HCT116 (cell line): Measurements from ENCODE around the gene GRIA4. TPM values are rescaled to one million over a fixed set of nuclear protein-coding genes. Genes with fewer than 3 reads are reported as not detected.
"Not testable (repeated sequence)": the region's sequence is repeated elsewhere in the genome, so short reads cannot be mapped to it uniquely, and the experiment has no call there.

ENCODE experiments used
- ATAC-seq: fragments of 200-7000 bp; cut with Tn5 transposase; 2 replicates; pipeline ENCODE4 v1.9.1; 2020; ENCODE audit warnings: mild to moderate bottlenecking, moderate library complexity
- BruUV-seq: library from RNA; stranded (reverse); fragments of 400-500 nt; replicated peaks from 2 replicates; lab custom pipeline; 2021; lab: Mats Ljungman, UMichigan
- CTCF ChIA-PET: fragments of 300-600 bp; sonication (Branson Sonifier 250); formaldehyde crosslinking; loops from one replicate; lab custom pipeline; 2021; ENCODE audit warnings: antibody characterized with exemption; lab: Charles Lee
- POLR2A ChIA-PET: fragments of 300-600, 350-600 bp; sonication (Branson Sonifier 250); formaldehyde crosslinking; loops from one replicate; lab custom pipeline; 2021; ENCODE audit warnings: antibody characterized with exemption; lab: Charles Lee
- RAD21 ChIA-PET, 2 experiments: fragments of 300-600 bp; sonication (Branson Sonifier 250); formaldehyde crosslinking; loops; one replicate each; lab custom pipeline; 2023; ENCODE audit warnings: low total read pairs in 2 of 2; ENCODE audit not compliant: uncharacterized antibody in 2 of 2, unreplicated experiment in 2 of 2, low non-redundant PET in 1 of 2; lab: Charles Lee
- DNase-seq: peaks from one replicate; pipeline ENCODE4 v3.0.0-alpha.2; 2010; ENCODE audit warnings: low read depth, low spot score
- H2AFZ ChIP-seq: fragments of 200-600 bp; shearing (Covaris generic), sonication (generic); 2 replicates; pipeline ENCODE4 v1.6.1; 2017; ENCODE audit warnings: low read depth, mixed run types, mixed read lengths, antibody characterized with exemption, low read length; ENCODE audit not compliant: poor library complexity, severe bottlenecking
- H3K27ac ChIP-seq: 2 replicates; pipeline ENCODE4 v1.5.1; 2012; ENCODE audit warnings: low read depth, low read length
- H3K27me3 ChIP-seq: fragments of 200-600 bp; sonication (generic); 2 replicates; pipeline ENCODE4 v1.6.1; 2016; ENCODE audit warnings: mixed run types, low read length, mixed read lengths; ENCODE audit not compliant: insufficient read depth
- H3K36me3 ChIP-seq, 2 experiments: fragments of 200-500 bp in 1 of 2; fragments of 200-600 bp in 1 of 2; sonication (Bioruptor generic) in 1 of 2; sonication (generic) in 1 of 2; 2 replicates each; pipeline versions ENCODE4 v1.5.1 to v1.6.1; 2014 to 2016; ENCODE audit warnings: low read length in 2 of 2, inconsistent platforms in 1 of 2, mixed read lengths in 1 of 2, mixed run types in 1 of 2; ENCODE audit not compliant: insufficient read depth in 2 of 2, control insufficient read depth in 1 of 2
- H3K4me1 ChIP-seq, 2 experiments: fragments of 200-600 bp in 1 of 2; sonication (generic) in 1 of 2; 2 replicates each; pipeline versions ENCODE4 v1.5.1 to v1.6.1; 2012 to 2017; ENCODE audit warnings: low read length in 2 of 2, inconsistent platforms in 1 of 2, mild to moderate bottlenecking in 1 of 2, mixed read lengths in 1 of 2, mixed run types in 1 of 2, moderate library complexity in 1 of 2; ENCODE audit not compliant: insufficient read depth in 2 of 2, control insufficient read depth in 1 of 2
- H3K4me2 ChIP-seq: fragments of 200-600 bp; sonication (generic); 2 replicates; pipeline ENCODE4 v1.6.1; 2017; ENCODE audit warnings: mixed run types, low read length, mixed read lengths
- H3K4me3 ChIP-seq, 2 experiments: fragments of 200-600 bp in 1 of 2; sonication (generic) in 1 of 2; replicated peaks in 1 of 2; 2 replicates each; pipeline ENCODE4 v1.5.1; 2011 to 2016; ENCODE audit warnings: low read length in 2 of 2, control low read depth in 1 of 2, low read depth in 1 of 2, mild to moderate bottlenecking in 1 of 2, mixed read lengths in 1 of 2, mixed run types in 1 of 2
- H3K79me2 ChIP-seq: fragments of 200-600 bp; sonication (generic); 2 replicates; pipeline ENCODE4 v1.6.1; 2017; ENCODE audit warnings: mild to moderate bottlenecking, mixed run types, low read length, moderate library complexity, mixed read lengths; ENCODE audit not compliant: insufficient read depth
- H3K9ac ChIP-seq: fragments of 200-600 bp; sonication (generic); 2 replicates; pipeline ENCODE4 v1.6.1; 2016; ENCODE audit warnings: low read length, mixed read lengths
- H3K9me2 ChIP-seq: fragments of 200-600 bp; sonication (generic), shearing (Covaris generic); 2 replicates; pipeline ENCODE4 v1.6.1; 2017; ENCODE audit warnings: mixed run types, mild to moderate bottlenecking, moderate library complexity; ENCODE audit not compliant: insufficient read depth
- H3K9me3 ChIP-seq, 2 experiments: fragments of 200-500 bp in 1 of 2; fragments of 200-600 bp in 1 of 2; sonication (Bioruptor generic) in 1 of 2; sonication (generic) in 1 of 2; 2 replicates each; pipeline ENCODE4 v1.6.1; 2014 to 2017; ENCODE audit warnings: low read length in 2 of 2, mixed read lengths in 2 of 2, inconsistent platforms in 1 of 2, low read depth in 1 of 2, mild to moderate bottlenecking in 1 of 2, mixed run types in 1 of 2, moderate library complexity in 1 of 2; ENCODE audit not compliant: control insufficient read depth in 1 of 2, insufficient read depth in 1 of 2
- H4K20me1 ChIP-seq: fragments of 200-600 bp; sonication (generic), shearing (Covaris generic); 2 replicates; pipeline ENCODE4 v1.6.1; 2017; ENCODE audit warnings: mixed run types, mild to moderate bottlenecking, moderate library complexity; ENCODE audit not compliant: insufficient read depth
- CEBPB ChIP-seq: IDR thresholded peaks from 2 replicates; pipeline ENCODE4 v1.6.1; 2012; ENCODE audit warnings: low read depth
- ELF1 ChIP-seq: IDR thresholded peaks from 2 replicates; pipeline ENCODE4 v1.6.1; 2012; ENCODE audit warnings: low read depth, borderline replicate concordance
- JUND ChIP-seq: IDR thresholded peaks from 2 replicates; pipeline ENCODE4 v1.6.1; 2012
- POLR2A ChIP-seq: IDR thresholded peaks from 2 replicates; pipeline ENCODE4 v1.7.0; 2011; ENCODE audit warnings: borderline replicate concordance; ENCODE audit not compliant: insufficient read depth, insufficient read length; ENCODE audit errors: extremely low read depth
- POLR2AphosphoS5 ChIP-seq: IDR thresholded peaks from 2 replicates; pipeline ENCODE4 v1.6.1; 2011; ENCODE audit warnings: mild to moderate bottlenecking, low read depth, low read length, moderate library complexity
- SIN3A ChIP-seq: IDR thresholded peaks from 2 replicates; pipeline ENCODE4 v1.6.1; 2012; ENCODE audit warnings: low read depth
- SRF ChIP-seq: IDR thresholded peaks from 2 replicates; pipeline ENCODE4 v1.6.1; 2012; ENCODE audit warnings: low read depth
- ZFX ChIP-seq: fragments of 450-650 bp; IDR thresholded peaks from 2 replicates; pipeline ENCODE4 v1.6.1; 2017
- ZNF274 ChIP-seq: fragments of 200-500 bp; sonication (Bioruptor generic); IDR thresholded peaks from 2 replicates; pipeline ENCODE4 v1.6.1; 2014; ENCODE audit warnings: mild to moderate bottlenecking, low read depth, low read length, inconsistent platforms
- intact Hi-C: fragments of 100-400 bp; cut with micrococcal nuclease; formaldehyde crosslinking; loops from 2 replicates; pipeline ENCODE4 v1.10.0; 2022
- total RNA-seq: library from RNA; stranded (reverse); gene quantifications from one replicate; pipeline ENCODE4 v1.2.1, GENCODE V29; 2021; ENCODE audit not compliant: unreplicated experiment
- TF ChIP-seq, protein P1 (sequence below), 3 experiments: fragments of 200-600 bp in 1 of 3; sonication (generic) in 1 of 3; IDR thresholded peaks in 2 of 3; conservative IDR thresholded peaks in 1 of 3; 2 replicates each; pipeline ENCODE4 v1.5.1; 2012 to 2017; ENCODE audit warnings: low read depth in 2 of 3, low read length in 2 of 3, antibody characterized with exemption in 1 of 3, borderline replicate concordance in 1 of 3, control low read depth in 1 of 3, mild to moderate bottlenecking in 1 of 3, mixed read lengths in 1 of 3, mixed run types in 1 of 3, moderate library complexity in 1 of 3; ENCODE audit not compliant: insufficient read depth in 1 of 3
- TF ChIP-seq, protein P2 (sequence below): IDR thresholded peaks from 2 replicates; pipeline ENCODE4 v1.6.1; 2012; ENCODE audit warnings: low read depth

Gene GRIA4
- total RNA-seq, 1 experiment from 2014 or later = not detected

DNA sequence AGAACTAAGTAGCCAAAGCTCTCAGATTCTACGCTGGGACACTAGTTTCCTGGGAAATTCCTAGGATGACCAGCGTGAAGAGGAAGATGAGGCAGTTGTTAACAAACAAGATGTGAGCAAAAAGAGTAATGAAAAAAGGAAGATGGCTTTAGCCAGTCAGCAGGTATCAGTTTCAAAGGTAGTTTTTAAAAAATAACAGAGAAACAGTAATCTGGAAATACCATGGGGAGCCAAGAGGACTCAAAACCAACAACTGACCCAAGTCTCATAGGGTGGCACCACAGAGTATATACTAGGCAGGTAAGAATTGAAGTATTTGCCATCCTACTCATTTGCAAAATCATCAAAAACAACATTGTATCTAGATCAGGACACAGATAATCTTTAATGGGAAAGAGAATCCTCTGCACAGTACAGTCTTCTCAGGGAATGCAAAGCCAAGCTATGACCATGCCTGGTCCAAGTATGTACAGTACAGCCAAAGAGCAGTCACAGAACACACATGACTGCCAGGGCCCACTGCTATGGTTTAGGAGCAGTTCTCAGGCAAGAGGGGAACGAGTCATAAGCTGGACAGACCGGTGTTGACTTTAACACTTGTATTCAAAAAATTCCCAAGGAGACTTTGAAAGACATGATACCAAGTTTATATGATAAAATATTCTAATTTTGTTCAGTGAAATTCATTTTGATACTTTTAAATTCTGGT lies 391.6 kb downstream of the GRIA4 start:
- BruUV-seq = no TSS peak

GRCh38 chr11:106003094-106003493 lies 393.2 kb downstream of the GRIA4 start:
- H3K9me2 ChIP-seq, POLR2A ChIA-PET, intact Hi-C loops, CTCF ChIA-PET, H3K4me2 ChIP-seq, H2AFZ ChIP-seq, H3K27ac ChIP-seq, DNase-seq, BruUV-seq, RAD21 ChIA-PET, H3K9me3 ChIP-seq, H3K36me3 ChIP-seq, H3K4me3 ChIP-seq, H4K20me1 ChIP-seq, H3K9ac ChIP-seq, H3K4me1 ChIP-seq, ATAC-seq, H3K27me3 ChIP-seq: not testable (repeated sequence)
- peaks cover 12% of the 10 kb centered on the region; the same call in 1 of the 2 replicates for H3K79me2 ChIP-seq

More for the DNA sequence above, 391.6 kb downstream of the GRIA4 start:
- H3K4me2 ChIP-seq = no peak overlapping the region
- H3K36me3 ChIP-seq = peaks cover 0 to 8% of the 10 kb centered on the region in 2 experiments; a peak in 1 of 4 replicates
- ATAC-seq (no peak), DNase-seq (no peak)
- H4K20me1 ChIP-seq = no peaks in the 10 kb centered on the region
- no peaks in the 10 kb centered on the region for H3K4me1 ChIP-seq
- H3K9me3 ChIP-seq = no peaks in the 10 kb centered on the region
- intact Hi-C loops = no loop called here
- peaks cover 5% of the 10 kb centered on the region; the same call in 1 of the 2 replicates for H3K79me2 ChIP-seq
- H3K27ac ChIP-seq = no peak overlapping the region
- no peak overlapping the region for H3K9ac ChIP-seq
- no peak for TF ChIP-seq JUND
- TF ChIP-seq ZFX = no peak
- no peak for TF ChIP-seq POLR2A
- TF ChIP-seq SRF = no peak
- TF ChIP-seq SIN3A = no peak
- TF ChIP-seq, protein P1, sequence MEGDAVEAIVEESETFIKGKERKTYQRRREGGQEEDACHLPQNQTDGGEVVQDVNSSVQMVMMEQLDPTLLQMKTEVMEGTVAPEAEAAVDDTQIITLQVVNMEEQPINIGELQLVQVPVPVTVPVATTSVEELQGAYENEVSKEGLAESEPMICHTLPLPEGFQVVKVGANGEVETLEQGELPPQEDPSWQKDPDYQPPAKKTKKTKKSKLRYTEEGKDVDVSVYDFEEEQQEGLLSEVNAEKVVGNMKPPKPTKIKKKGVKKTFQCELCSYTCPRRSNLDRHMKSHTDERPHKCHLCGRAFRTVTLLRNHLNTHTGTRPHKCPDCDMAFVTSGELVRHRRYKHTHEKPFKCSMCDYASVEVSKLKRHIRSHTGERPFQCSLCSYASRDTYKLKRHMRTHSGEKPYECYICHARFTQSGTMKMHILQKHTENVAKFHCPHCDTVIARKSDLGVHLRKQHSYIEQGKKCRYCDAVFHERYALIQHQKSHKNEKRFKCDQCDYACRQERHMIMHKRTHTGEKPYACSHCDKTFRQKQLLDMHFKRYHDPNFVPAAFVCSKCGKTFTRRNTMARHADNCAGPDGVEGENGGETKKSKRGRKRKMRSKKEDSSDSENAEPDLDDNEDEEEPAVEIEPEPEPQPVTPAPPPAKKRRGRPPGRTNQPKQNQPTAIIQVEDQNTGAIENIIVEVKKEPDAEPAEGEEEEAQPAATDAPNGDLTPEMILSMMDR (IDR thresholded peaks at IDR 0.05 in 2 of 3, conservative IDR thresholded peaks at IDR 0.05 in 1 of 3; ENCODE audit: borderline replicate concordance in 1 of 3, insufficient read depth in 1 of 3, low read depth in 2 of 3, low read length in 2 of 3) = no peak
- TF ChIP-seq, protein P2, sequence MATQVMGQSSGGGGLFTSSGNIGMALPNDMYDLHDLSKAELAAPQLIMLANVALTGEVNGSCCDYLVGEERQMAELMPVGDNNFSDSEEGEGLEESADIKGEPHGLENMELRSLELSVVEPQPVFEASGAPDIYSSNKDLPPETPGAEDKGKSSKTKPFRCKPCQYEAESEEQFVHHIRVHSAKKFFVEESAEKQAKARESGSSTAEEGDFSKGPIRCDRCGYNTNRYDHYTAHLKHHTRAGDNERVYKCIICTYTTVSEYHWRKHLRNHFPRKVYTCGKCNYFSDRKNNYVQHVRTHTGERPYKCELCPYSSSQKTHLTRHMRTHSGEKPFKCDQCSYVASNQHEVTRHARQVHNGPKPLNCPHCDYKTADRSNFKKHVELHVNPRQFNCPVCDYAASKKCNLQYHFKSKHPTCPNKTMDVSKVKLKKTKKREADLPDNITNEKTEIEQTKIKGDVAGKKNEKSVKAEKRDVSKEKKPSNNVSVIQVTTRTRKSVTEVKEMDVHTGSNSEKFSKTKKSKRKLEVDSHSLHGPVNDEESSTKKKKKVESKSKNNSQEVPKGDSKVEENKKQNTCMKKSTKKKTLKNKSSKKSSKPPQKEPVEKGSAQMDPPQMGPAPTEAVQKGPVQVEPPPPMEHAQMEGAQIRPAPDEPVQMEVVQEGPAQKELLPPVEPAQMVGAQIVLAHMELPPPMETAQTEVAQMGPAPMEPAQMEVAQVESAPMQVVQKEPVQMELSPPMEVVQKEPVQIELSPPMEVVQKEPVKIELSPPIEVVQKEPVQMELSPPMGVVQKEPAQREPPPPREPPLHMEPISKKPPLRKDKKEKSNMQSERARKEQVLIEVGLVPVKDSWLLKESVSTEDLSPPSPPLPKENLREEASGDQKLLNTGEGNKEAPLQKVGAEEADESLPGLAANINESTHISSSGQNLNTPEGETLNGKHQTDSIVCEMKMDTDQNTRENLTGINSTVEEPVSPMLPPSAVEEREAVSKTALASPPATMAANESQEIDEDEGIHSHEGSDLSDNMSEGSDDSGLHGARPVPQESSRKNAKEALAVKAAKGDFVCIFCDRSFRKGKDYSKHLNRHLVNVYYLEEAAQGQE = no peak
- no peak for TF ChIP-seq ELF1
- no peak for TF ChIP-seq POLR2AphosphoS5
- TF ChIP-seq ZNF274 = no peak
- TF ChIP-seq CEBPB = no peak
- ChIA-PET RAD21 (no interaction called here), POLR2A (no interaction called here), CTCF (no interaction called here)
- no peak overlapping the region for H3K4me3 ChIP-seq
- H3K9me2 ChIP-seq = no peaks in the 10 kb centered on the region
- no peak overlapping the region for H2AFZ ChIP-seq
- no peaks in the 10 kb centered on the region for H3K27me3 ChIP-seq
